Measurements from ENCODE around the gene ADISSP. TPM values are rescaled to one million over a fixed set of nuclear protein-coding genes. Genes with fewer than 3 reads are reported as not detected.

ADISSP gene
- total RNA-seq, 1 experiment from 2014 or later = 80.3 TPM

- Histone ChIP-seq H3K4me3 (ENCODE audit: low read depth, low read length, poor library complexity, severe bottlenecking) (peak overlapping the region; percentile 47), H3K4me1 (ENCODE audit: insufficient read depth, low read length, poor library complexity, severe bottlenecking) (peaks cover 22% of the 10 kb centered on the region), H3K9me3 (ENCODE audit: low read depth, low read length, poor library complexity, severe bottlenecking) (no peaks in the 10 kb centered on the region), H3K36me3 (ENCODE audit: insufficient read depth, low read length, poor library complexity, severe bottlenecking) (no peaks in the 10 kb centered on the region), H3K27me3 (replicated peaks; ENCODE audit: insufficient read depth, low read depth, low read length, poor library complexity) (peaks cover 12% of the 10 kb centered on the region), H3K27ac (ENCODE audit: low read depth, low read length, poor library complexity, severe bottlenecking) (no peak overlapping the region)
- ChIA-PET CTCF (no interaction called here), POLR2A (ENCODE audit: low non-redundant PET) (no interaction called here)
- BruUV-seq (replicated peaks) = no TSS peak
- TF ChIP-seq, protein P1, sequence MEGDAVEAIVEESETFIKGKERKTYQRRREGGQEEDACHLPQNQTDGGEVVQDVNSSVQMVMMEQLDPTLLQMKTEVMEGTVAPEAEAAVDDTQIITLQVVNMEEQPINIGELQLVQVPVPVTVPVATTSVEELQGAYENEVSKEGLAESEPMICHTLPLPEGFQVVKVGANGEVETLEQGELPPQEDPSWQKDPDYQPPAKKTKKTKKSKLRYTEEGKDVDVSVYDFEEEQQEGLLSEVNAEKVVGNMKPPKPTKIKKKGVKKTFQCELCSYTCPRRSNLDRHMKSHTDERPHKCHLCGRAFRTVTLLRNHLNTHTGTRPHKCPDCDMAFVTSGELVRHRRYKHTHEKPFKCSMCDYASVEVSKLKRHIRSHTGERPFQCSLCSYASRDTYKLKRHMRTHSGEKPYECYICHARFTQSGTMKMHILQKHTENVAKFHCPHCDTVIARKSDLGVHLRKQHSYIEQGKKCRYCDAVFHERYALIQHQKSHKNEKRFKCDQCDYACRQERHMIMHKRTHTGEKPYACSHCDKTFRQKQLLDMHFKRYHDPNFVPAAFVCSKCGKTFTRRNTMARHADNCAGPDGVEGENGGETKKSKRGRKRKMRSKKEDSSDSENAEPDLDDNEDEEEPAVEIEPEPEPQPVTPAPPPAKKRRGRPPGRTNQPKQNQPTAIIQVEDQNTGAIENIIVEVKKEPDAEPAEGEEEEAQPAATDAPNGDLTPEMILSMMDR (conservative IDR thresholded peaks at IDR 0.05; ENCODE audit: low read depth, low read length) = no peak
- no peak for TF ChIP-seq EZH2 (IDR thresholded peaks at IDR 0.05; ENCODE audit: borderline replicate concordance, low read depth, low read length, poor library complexity, severe bottlenecking)
- no peak for DNase-seq (ENCODE audit: low spot score)
- intact Hi-C loops (cut with micrococcal nuclease; ENCODE audit: unreplicated experiment) = no loop called here
Measured at GRCh38 chr20:3778976-3779375, 11.4 kb upstream of the ADISSP start.

- peak; percentile 79 for DNase-seq (ENCODE audit: low spot score)
- BruUV-seq (replicated peaks) = no TSS peak
- Histone ChIP-seq H3K27me3 (replicated peaks; ENCODE audit: insufficient read depth, low read depth, low read length, poor library complexity) (peaks cover 12% of the 10 kb centered on the region), H3K4me1 (ENCODE audit: insufficient read depth, low read length, poor library complexity, severe bottlenecking) (peaks cover 16% of the 10 kb centered on the region), H3K9me3 (ENCODE audit: low read depth, low read length, poor library complexity, severe bottlenecking) (no peaks in the 10 kb centered on the region), H3K4me3 (ENCODE audit: low read depth, low read length, poor library complexity, severe bottlenecking) (peak overlapping the region; percentile 47), H3K36me3 (ENCODE audit: insufficient read depth, low read length, poor library complexity, severe bottlenecking) (no peaks in the 10 kb centered on the region), H3K27ac (ENCODE audit: low read depth, low read length, poor library complexity, severe bottlenecking) (no peak overlapping the region)
- intact Hi-C loops (cut with micrococcal nuclease; ENCODE audit: unreplicated experiment) = no loop called here
- ChIA-PET POLR2A (ENCODE audit: low non-redundant PET) (no interaction called here), CTCF (interaction anchor here (0.8 kb wide), 1 partner anchor 9 kb away, joined by 3 read pairs; no protein-coding TSS in a partner anchor)
- TF ChIP-seq, protein P1 (conservative IDR thresholded peaks at IDR 0.05; ENCODE audit: low read depth, low read length) = no peak
- TF ChIP-seq EZH2 (IDR thresholded peaks at IDR 0.05; ENCODE audit: borderline replicate concordance, low read depth, low read length, poor library complexity, severe bottlenecking) = no peak
Measured at GRCh38 chr20:3777716-3778629, 10.4 kb upstream of the ADISSP start.

- Histone ChIP-seq H3K4me3 (ENCODE audit: low read depth, low read length, poor library complexity, severe bottlenecking) (peak overlapping the region; percentile 47), H3K4me1 (ENCODE audit: insufficient read depth, low read length, poor library complexity, severe bottlenecking) (peaks cover 16% of the 10 kb centered on the region), H3K27me3 (replicated peaks; ENCODE audit: insufficient read depth, low read depth, low read length, poor library complexity) (peaks cover 12% of the 10 kb centered on the region), H3K9me3 (ENCODE audit: low read depth, low read length, poor library complexity, severe bottlenecking) (no peaks in the 10 kb centered on the region), H3K27ac (ENCODE audit: low read depth, low read length, poor library complexity, severe bottlenecking) (no peak overlapping the region), H3K36me3 (ENCODE audit: insufficient read depth, low read length, poor library complexity, severe bottlenecking) (no peaks in the 10 kb centered on the region)
- CTCF ChIA-PET = no interaction called here
- DNase-seq (ENCODE audit: low spot score) = no peak
- POLR2A ChIA-PET (ENCODE audit: low non-redundant PET) = no interaction called here
- intact Hi-C loops (cut with micrococcal nuclease; ENCODE audit: unreplicated experiment) = no loop called here
- BruUV-seq (replicated peaks) = no TSS peak
- TF ChIP-seq, protein P1 (conservative IDR thresholded peaks at IDR 0.05; ENCODE audit: low read depth, low read length) = no peak
- no peak for TF ChIP-seq EZH2 (IDR thresholded peaks at IDR 0.05; ENCODE audit: borderline replicate concordance, low read depth, low read length, poor library complexity, severe bottlenecking)
Measured at GRCh38 chr20:3777381-3777715, 9.8 kb upstream of the ADISSP start.
